GM12872 (cell line): ENCODE measurements around the gene PHF21B.

ENCODE experiments used
- TF ChIP-seq, protein P1 (sequence below): IDR thresholded peaks from 3 replicates; pipeline ENCODE4 v1.5.1; 2011; ENCODE audit warnings: low read depth, mild to moderate bottlenecking, low read length, moderate library complexity; ENCODE audit not compliant: insufficient read depth

The PHF21B gene

GRCh38 chr22:44926124-44926475 is 83.7 kb downstream of the PHF21B start:
- TF ChIP-seq, protein P1, sequence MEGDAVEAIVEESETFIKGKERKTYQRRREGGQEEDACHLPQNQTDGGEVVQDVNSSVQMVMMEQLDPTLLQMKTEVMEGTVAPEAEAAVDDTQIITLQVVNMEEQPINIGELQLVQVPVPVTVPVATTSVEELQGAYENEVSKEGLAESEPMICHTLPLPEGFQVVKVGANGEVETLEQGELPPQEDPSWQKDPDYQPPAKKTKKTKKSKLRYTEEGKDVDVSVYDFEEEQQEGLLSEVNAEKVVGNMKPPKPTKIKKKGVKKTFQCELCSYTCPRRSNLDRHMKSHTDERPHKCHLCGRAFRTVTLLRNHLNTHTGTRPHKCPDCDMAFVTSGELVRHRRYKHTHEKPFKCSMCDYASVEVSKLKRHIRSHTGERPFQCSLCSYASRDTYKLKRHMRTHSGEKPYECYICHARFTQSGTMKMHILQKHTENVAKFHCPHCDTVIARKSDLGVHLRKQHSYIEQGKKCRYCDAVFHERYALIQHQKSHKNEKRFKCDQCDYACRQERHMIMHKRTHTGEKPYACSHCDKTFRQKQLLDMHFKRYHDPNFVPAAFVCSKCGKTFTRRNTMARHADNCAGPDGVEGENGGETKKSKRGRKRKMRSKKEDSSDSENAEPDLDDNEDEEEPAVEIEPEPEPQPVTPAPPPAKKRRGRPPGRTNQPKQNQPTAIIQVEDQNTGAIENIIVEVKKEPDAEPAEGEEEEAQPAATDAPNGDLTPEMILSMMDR = no peak

DNA sequence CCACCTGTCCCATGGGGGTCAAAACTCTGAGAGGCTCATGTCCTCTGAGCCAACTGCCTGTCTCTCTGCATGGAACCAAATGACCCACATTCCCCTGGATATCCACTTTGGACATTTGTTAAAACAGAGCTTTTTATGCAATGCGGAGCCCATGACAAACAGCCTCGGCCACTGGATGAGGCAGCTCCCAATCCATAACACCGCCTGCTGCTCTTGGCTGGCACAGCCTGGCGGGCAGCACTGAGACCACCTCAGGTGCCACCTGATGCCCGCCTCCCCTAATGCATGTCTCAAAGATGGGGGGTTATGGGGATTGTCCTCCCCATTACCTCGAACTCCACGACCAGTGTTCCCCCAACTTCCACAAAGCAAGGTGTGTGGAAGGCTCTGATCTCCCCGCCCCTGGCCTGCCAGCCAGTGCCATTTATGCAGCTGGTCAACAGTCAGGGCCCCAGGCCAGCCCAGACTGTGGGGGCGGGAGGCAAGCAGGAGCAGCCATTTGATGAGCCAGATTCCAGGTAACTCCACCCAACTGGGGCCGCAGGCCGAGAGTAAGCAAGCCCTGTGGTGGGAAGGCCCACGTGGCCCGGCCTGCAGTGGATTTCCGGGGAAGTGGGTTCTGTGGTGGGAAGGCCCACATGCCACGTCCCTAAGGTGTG is 84.2 kb downstream of the PHF21B start:
- TF ChIP-seq, protein P1 = no peak

DNA sequence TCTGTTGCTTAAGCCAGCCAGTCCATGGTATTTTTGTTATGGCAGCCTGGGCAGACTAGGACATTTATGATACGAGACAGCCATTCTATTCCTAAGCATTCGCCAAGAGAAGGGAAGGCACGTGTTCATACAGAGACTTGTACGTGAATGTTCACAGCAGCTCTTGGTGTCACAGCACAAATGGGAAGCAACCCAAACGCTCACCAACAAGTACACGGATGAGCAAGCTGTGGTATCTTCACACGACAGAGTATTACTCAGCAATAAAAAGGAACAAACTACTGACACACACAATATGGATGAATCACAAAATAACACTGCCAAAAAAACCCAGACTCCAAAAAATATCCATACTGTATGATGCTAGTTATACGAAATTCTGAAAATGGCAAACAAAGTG is 85.1 kb downstream of the PHF21B start:
- TF ChIP-seq, protein P1 = no peak

DNA sequence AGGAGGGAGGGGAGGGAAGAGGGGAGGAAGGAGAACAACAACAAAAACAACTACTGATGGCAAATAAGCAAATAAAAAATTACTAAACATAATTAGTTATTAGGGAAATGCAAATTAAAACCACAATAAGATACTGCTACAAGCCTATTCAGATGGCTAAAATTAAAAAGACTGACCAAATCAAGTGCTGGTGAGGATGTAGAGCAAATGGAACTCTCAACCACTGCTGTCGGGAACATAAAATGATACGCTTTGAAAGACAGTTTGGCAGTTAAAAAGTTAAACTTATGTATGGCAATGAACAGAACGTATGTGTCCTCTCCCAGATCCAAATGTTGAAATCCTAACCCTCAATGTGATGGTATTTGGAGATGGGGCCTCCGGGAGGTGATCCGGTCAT is 85.7 kb downstream of the PHF21B start:
- TF ChIP-seq, protein P1 = no peak

GRCh38 chr22:44920183-44920582 is 89.6 kb downstream of the PHF21B start:
- TF ChIP-seq, protein P1 = no peak

DNA sequence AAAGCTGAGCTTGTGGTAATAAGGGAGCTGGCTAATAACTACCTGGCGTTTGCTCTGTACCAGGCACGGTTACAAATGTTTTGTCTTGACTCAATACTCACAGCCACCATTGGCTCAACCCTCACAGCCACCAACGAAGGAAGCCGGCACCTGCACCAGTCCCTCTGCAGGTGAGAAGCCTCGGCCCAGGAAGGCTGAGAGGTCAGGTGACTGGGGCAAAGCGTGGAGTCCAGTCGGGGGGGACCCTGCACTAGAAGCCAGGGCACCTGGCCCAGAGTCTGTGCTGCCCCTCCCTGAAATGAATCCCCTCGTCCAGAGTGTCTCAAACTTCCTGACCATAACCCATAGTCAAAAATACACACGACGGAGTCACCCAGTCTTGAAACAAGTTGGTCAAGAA is 90.1 kb downstream of the PHF21B start:
- TF ChIP-seq, protein P1 = no peak

DNA sequence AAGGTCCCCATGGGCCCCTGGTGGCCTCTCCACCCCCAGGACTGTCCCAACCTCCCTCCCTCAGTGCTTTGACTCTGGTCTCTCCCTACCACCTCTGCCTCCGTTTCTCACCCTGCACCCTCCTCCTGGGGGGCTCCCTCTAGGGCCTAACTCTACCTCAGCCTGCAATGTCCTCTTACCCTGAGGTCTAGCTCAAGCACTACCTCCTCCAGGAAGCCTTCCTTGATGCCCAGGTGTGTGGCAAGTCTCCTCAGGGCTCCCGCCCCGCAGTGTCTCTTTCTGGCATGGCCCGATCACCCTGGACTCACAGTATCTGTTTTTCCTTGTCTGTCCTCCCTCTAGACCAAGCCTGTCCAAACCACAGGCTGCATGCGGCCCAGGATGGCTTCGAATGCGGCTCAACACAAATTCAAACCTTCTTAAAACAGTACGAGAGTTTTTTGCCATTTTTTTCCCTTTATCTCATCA is 90.8 kb downstream of the PHF21B start:
- TF ChIP-seq, protein P1 = no peak
